Hematopoietic multipotent progenitor cell treated with erythropoietin and hydrocortisone succinate and interleukin-3 and kit ligand, for 17 days (in vitro differentiated cells): Measurements from ENCODE around the gene OR13D1.
"Not testable (repeated sequence)": the region's sequence is repeated elsewhere in the genome, so short reads cannot be mapped to it uniquely, and the experiment has no call there.

Source experiments
- DNase-seq: peaks from one replicate; pipeline ENCODE4 v3.0.0-alpha.2; 2015; ENCODE audit warnings: low spot score

Gene OR13D1

GRCh38 chr9:104694218-104694617 is at the start of gene OR13D1:
TSS of gene OR13D1 (plus strand) at chr9:104694518. CDS start at chr9:104694518, 0 bp downstream.
- no peak for DNase-seq

GRCh38 chr9:104658496-104659195 is 35.7 kb upstream of the OR13D1 start:
- no peak for DNase-seq

- DNase-seq: no peak
These were observed 18.7 kb upstream of the OR13D1 start for GRCh38 chr9:104675611-104676010.

GRCh38 chr9:104682642-104683041 is 11.7 kb upstream of the OR13D1 start:
- DNase-seq: peak; percentile 20

- DNase-seq: no peak
These were observed 8.2 kb upstream of the OR13D1 start for GRCh38 chr9:104686081-104686480.

- DNase-seq: no peak
These were observed 6.0 kb downstream of the OR13D1 start for GRCh38 chr9:104700306-104700705.

- DNase-seq: not testable (repeated sequence)
These were observed 14.4 kb downstream of the OR13D1 start for GRCh38 chr9:104708737-104709136.

- DNase-seq: no peak
These were observed 17.3 kb downstream of the OR13D1 start for GRCh38 chr9:104711604-104712003.

- DNase-seq: no peak
These were observed 30.7 kb downstream of the OR13D1 start for GRCh38 chr9:104725014-104725413.

GRCh38 chr9:104738452-104738851 is 44.1 kb downstream of the OR13D1 start:
- DNase-seq: no peak

GRCh38 chr9:104740621-104741020 is 46.3 kb downstream of the OR13D1 start:
- DNase-seq: no peak

- DNase-seq: peak; percentile 82
These were observed 49.2 kb downstream of the OR13D1 start for GRCh38 chr9:104743376-104743985.
